GM18873 (cell line): ENCODE measurements around the gene LRFN2.

Experiments
- ATAC-seq: cut with Tn5 transposase; IDR thresholded peaks from one replicate; pipeline ENCODE4 v1.9.1; 2021; ENCODE audit warnings: mild to moderate bottlenecking, moderate library complexity, moderate number of reproducible peaks; ENCODE audit not compliant: unreplicated experiment, low FRiP score

Gene LRFN2

GRCh38 chr6:40588070-40588384 lies 863 bp upstream of the LRFN2 start:
- ATAC-seq, result no peak

- ATAC-seq, result no peak
Measured at GRCh38 chr6:40586369-40587201, 579 bp downstream of the LRFN2 start.

DNA sequence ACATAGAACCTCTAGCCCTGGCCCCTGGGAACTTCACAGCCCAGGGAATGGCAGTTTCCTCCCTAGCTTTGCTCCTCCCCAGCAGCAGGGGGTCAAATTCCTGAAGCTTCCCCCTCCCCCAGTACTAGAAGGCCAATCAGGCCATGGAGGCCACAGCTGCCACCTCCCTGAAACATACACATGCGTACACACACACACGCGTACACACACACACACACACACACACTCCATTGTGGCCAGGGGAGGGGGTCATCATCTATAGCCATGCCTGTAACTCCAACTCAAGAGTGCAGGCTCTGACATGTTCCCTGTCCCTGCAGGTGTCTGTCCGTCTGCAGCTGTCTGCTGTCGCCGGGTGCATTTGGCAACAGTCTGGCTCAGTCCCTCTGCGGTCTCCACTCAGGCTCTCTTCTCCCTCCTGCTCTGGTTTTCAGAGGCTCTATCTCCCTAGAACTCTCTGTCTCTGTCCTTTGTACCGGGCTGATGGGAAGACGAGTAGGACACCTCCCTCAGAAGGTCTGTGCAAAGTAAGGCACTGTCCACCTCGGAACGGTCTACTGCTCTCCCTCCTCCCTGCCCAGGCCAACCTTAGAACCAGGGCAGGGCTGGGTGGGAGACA lies 1.4 kb downstream of the LRFN2 start:
- no peak for ATAC-seq

GRCh38 chr6:40585223-40585622 lies 1.9 kb downstream of the LRFN2 start:
- no peak for ATAC-seq

DNA sequence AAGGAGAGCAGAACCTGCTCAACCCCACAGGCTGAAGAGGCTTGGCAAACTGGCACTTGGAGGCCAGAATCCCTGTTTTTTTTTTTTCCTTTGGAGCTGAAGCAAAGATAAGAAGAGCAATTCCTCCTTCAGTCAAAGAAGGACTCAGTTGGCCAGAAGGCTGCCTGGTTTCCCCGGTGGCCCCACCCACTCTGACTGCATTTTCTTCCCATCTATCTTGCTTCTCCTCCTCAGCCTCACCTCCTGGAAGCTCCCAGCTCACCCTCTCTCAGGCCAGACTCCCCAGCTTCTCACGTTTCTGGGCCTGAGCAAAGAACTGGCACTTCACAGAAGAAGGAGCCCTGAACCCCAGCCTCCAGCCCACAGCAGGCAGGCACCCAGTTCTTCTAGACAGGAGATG lies 2.4 kb downstream of the LRFN2 start:
- no peak for ATAC-seq

GRCh38 chr6:40583709-40584108 lies 3.5 kb downstream of the LRFN2 start:
- no peak for ATAC-seq

GRCh38 chr6:40582892-40583291 lies 4.3 kb downstream of the LRFN2 start:
- ATAC-seq, result no peak

DNA sequence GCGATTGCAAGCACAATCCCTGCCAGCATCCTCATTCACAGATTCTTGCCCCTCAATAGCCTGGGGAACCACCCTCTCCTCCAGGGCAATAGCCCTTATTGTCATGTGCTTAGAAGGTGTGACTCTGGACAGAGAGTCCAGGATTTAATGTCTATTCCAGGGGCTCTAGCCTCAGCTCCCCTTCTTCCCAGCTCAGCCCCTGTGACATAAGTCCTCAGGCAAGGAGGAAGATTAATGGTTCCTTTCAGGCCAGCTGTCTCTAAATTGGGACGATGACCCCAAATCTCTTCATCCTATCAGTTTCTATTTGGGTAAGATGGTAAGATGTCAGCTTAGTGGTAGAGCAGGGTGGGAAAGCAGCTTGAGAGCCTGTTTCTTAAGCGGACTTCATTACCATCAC lies 8.1 kb downstream of the LRFN2 start:
- no peak for ATAC-seq

- no peak for ATAC-seq
Measured at GRCh38 chr6:40577672-40578071, 9.5 kb downstream of the LRFN2 start.

GRCh38 chr6:40573221-40573620 lies 13.9 kb downstream of the LRFN2 start:
- ATAC-seq, result no peak

DNA sequence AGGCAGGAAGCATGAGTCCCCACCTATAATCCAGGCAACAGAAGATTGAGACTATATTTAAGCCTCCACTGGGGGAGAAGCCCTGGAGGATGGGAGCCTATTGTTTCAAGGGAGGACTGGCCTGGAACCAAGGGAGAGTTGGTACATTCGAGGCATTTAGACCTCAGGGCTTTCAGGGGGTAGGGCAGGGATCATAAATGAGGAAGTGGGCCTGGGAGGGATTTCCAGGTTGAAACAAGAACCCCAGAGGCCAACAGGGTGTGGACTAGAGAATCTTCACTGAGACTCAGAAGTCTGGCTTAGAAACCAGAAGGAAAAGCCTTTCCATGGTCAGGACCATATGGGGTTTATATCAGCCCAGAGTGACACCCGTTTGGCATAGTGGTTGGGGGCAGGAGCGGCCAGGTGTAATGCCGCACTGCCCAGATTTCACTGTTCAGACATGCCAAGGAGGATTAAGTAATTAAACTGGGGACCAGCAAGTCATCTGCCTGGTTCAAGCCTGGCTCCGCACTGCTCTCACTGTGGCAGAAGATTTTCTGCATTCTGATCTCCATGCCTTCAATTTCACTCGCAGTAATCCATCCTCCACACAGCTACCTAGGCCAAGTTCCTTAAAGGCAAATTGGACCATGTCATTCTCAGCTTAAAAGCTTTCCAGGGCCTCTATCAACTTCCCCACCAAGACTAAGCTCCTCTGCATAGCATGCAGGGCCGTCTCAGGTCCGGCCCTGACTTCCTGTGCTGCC lies 17.8 kb downstream of the LRFN2 start:
- no peak for ATAC-seq

GRCh38 chr6:40568062-40568708 lies 19.0 kb downstream of the LRFN2 start:
- ATAC-seq, result no peak

DNA sequence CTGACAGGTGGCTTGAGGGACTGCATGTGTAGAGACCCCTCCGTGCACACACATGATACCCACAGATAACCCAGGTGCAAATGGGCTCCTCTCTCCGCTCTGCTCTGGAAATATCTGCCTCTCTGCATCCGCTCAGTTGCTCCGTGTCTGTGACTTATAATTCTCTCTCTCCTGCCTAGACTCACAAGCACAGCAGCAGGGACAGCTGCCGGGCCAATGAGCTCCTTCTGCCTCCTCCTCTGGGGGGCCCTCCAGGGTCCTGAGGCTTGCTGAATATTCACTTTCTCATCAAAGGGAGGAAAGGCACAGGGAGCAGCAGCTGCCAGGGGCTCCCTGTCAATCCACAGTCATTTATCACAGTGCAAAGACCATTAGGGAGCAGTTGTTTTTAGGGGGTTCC lies 24.1 kb downstream of the LRFN2 start:
- ATAC-seq, result no peak

- no peak for ATAC-seq
Measured at GRCh38 chr6:40559056-40559455, 28.1 kb downstream of the LRFN2 start.

- ATAC-seq, result no peak
Measured at GRCh38 chr6:40558102-40558501, 29.1 kb downstream of the LRFN2 start.

DNA sequence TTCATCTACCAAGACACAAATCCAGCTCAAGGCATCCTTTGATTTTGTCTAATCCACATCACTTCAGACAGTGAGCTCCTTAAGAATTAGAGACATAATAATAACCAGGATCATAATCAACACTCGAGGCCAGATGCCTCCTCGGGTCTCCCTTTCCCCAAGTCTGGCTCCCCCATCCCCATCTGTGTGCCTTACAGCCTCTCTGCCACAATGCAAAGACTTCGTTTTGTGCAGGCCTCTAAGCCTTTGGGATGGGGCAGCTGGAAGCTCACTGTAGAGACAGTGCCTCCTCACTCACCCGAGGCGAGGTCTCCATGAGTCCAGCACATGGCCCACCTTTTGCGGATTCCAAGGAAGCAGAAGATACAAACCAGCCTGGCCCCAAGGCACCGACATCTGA lies 30.3 kb downstream of the LRFN2 start:
- ATAC-seq, result no peak

- ATAC-seq, result no peak
Measured at GRCh38 chr6:40556023-40556422, 31.1 kb downstream of the LRFN2 start.

- ATAC-seq, result no peak
Measured at GRCh38 chr6:40555092-40555491, 32.1 kb downstream of the LRFN2 start.

DNA sequence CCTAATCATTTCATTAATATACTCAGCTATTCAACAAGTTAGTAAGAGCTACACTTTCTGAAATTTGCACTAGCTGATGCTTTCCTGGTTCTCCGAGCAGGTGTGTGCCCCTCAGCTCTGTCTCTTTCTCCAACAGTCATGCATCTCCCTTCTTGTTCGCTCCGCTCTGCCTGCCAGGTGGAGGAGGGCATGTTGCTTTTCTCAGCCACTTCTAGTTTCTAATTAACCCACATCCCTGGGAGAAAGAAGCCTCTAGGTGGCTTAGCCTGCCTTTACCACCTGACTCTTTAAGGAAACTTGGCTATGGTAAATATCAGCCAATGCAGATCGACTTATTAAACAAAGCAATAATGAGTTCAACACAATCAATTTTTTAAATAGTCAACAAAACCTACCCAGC lies 34.2 kb downstream of the LRFN2 start:
- ATAC-seq, result no peak

- no peak for ATAC-seq
Measured at GRCh38 chr6:40551966-40552505, 35.1 kb downstream of the LRFN2 start.
